HEK293T (cell line): ENCODE data around the gene FAM78A.

ENCODE experiments used
- CTCF ChIA-PET: fragments of 350-600 bp; formaldehyde crosslinking; extraction: SDS; loops from one replicate; lab custom pipeline; 2021; ENCODE audit warnings: antibody characterized with exemption, inconsistent platforms; lab: Yijun Ruan, JAX
- POLR2A ChIA-PET: fragments of 350-600 bp; formaldehyde crosslinking; extraction: SDS; loops from one replicate; lab custom pipeline; 2020; ENCODE audit warnings: antibody characterized with exemption, inconsistent platforms; lab: Yijun Ruan, JAX
- DNase-seq: peaks from one replicate; pipeline ENCODE4 v3.0.0; 2012; ENCODE audit warnings: mixed read lengths; ENCODE audit errors: extremely low spot score
- ARNT ChIP-seq: fragments of 450-650 bp; IDR thresholded peaks from 2 replicates; pipeline ENCODE4 v1.6.1; 2017; ENCODE audit warnings: mild to moderate bottlenecking
- BHLHE40 ChIP-seq: fragments of 450-650 bp; IDR thresholded peaks from 2 replicates; pipeline ENCODE4 v1.6.1; 2016; ENCODE audit warnings: mild to moderate bottlenecking, moderate library complexity, borderline replicate concordance
- CTBP1 ChIP-seq: fragments of 450-650 bp; IDR thresholded peaks from 2 replicates; pipeline ENCODE4 v1.6.1; 2016; ENCODE audit warnings: borderline replicate concordance
- ELF4 ChIP-seq: fragments of 450-650 bp; IDR thresholded peaks from 2 replicates; pipeline ENCODE4 v1.6.1; 2017; ENCODE audit warnings: antibody characterized with exemption
- FOXA1 ChIP-seq: fragments of 450-650 bp; IDR thresholded peaks from 2 replicates; pipeline ENCODE4 v1.6.1; 2016; ENCODE audit warnings: mild to moderate bottlenecking
- FOXK2 ChIP-seq: fragments of 450-650 bp; IDR thresholded peaks from 2 replicates; pipeline ENCODE4 v1.6.1; 2016; ENCODE audit warnings: mild to moderate bottlenecking
- FOXM1 ChIP-seq: fragments of 450-650 bp; IDR thresholded peaks from 2 replicates; pipeline ENCODE4 v1.6.1; 2017; ENCODE audit warnings: mild to moderate bottlenecking, borderline replicate concordance
- HDGF ChIP-seq: fragments of 450-650 bp; IDR thresholded peaks from 2 replicates; pipeline ENCODE4 v1.6.1; 2017; ENCODE audit warnings: antibody characterized with exemption, borderline replicate concordance
- L3MBTL2 ChIP-seq: fragments of 450-650 bp; conservative IDR thresholded peaks from 2 replicates; pipeline ENCODE4 v1.6.1; 2016; ENCODE audit warnings: mild to moderate bottlenecking
- LEF1 ChIP-seq: fragments of 450-650 bp; IDR thresholded peaks from 2 replicates; pipeline ENCODE4 v1.6.1; 2017; ENCODE audit warnings: mild to moderate bottlenecking, borderline replicate concordance
- NFRKB ChIP-seq: fragments of 450-650 bp; IDR thresholded peaks from 2 replicates; pipeline ENCODE4 v1.6.1; 2016; ENCODE audit warnings: mild to moderate bottlenecking, moderate library complexity
- PKNOX1 ChIP-seq: fragments of 450-650 bp; IDR thresholded peaks from 2 replicates; pipeline ENCODE4 v1.6.1; 2016
- SP1 ChIP-seq: fragments of 450-650 bp; IDR thresholded peaks from 2 replicates; pipeline ENCODE4 v1.6.1; 2017
- SUZ12 ChIP-seq: fragments of 450-650 bp; IDR thresholded peaks from 2 replicates; pipeline ENCODE4 v1.6.1; 2016; ENCODE audit warnings: mild to moderate bottlenecking
- TARDBP ChIP-seq: fragments of 450-650 bp; IDR thresholded peaks from 2 replicates; pipeline ENCODE4 v1.6.1; 2016
- ZNF384 ChIP-seq: fragments of 450-650 bp; IDR thresholded peaks from 2 replicates; pipeline ENCODE4 v1.6.1; 2016

The FAM78A gene

GRCh38 chr9:131258698-131259431 is 17.4 kb downstream of the FAM78A start:
- no peak for DNase-seq
- TF ChIP-seq FOXM1 (no peak), FOXK2 (no peak), LEF1 (no peak), TARDBP (no peak), CTBP1 (no peak), ELF4 (no peak), NFRKB (no peak), L3MBTL2 (no peak)
- POLR2A ChIA-PET, result no interaction called here
- CTCF ChIA-PET, result no interaction called here

GRCh38 chr9:131258186-131258585 is 18.1 kb downstream of the FAM78A start:
- POLR2A ChIA-PET, result no interaction called here
- no peak for DNase-seq
- TF ChIP-seq LEF1, result no peak
- TF ChIP-seq L3MBTL2, result no peak
- no peak for TF ChIP-seq FOXM1
- TF ChIP-seq ARNT, result no peak
- CTCF ChIA-PET, result no interaction called here

- CTCF ChIA-PET, result interaction anchor here (0.5 to 1.1 kb wide), 2 partner anchors 26 to 81 kb away, joined by 3 to 4 read pairs; no protein-coding TSS in a partner anchor
- no peak for TF ChIP-seq ARNT
- POLR2A ChIA-PET, result no interaction called here
- DNase-seq, result no peak
Observed at GRCh38 chr9:131257266-131258025, 18.9 kb downstream of the FAM78A start.

- ChIA-PET POLR2A (no interaction called here), CTCF (interaction anchor here (0.6 kb wide), 1 partner anchor 78 kb away, joined by 4 read pairs; no protein-coding TSS in a partner anchor)
- DNase-seq, result no peak
- no peak for TF ChIP-seq PKNOX1
- TF ChIP-seq FOXA1, result no peak
- TF ChIP-seq L3MBTL2, result no peak
- no peak for TF ChIP-seq FOXM1
- no peak for TF ChIP-seq CTBP1
- no peak for TF ChIP-seq SP1
- TF ChIP-seq HDGF, result no peak
- no peak for TF ChIP-seq SUZ12
- no peak for TF ChIP-seq BHLHE40
- TF ChIP-seq TARDBP, result no peak
- TF ChIP-seq ARNT, result no peak
- no peak for TF ChIP-seq FOXK2
- TF ChIP-seq ZNF384, result no peak
- no peak for TF ChIP-seq LEF1
- no peak for TF ChIP-seq NFRKB
Observed at GRCh38 chr9:131255676-131256197, 20.6 kb downstream of the FAM78A start.

- POLR2A ChIA-PET, result no interaction called here
Observed at GRCh38 chr9:131254626-131255025, 21.7 kb downstream of the FAM78A start.

GRCh38 chr9:131253891-131254491 is 22.3 kb downstream of the FAM78A start:
- TF ChIP-seq CTBP1, result no peak
- no peak for TF ChIP-seq ELF4
- no peak for TF ChIP-seq FOXK2
- no peak for TF ChIP-seq ZNF384
- TF ChIP-seq TARDBP, result no peak
- no peak for TF ChIP-seq LEF1
- no peak for TF ChIP-seq SP1
- TF ChIP-seq SUZ12, result no peak
- TF ChIP-seq FOXM1, result no peak
- no peak for TF ChIP-seq L3MBTL2
- no peak for DNase-seq
- POLR2A ChIA-PET, result no interaction called here
- CTCF ChIA-PET, result no interaction called here

More at GRCh38 chr9:131254626-131255025, 21.7 kb downstream of the FAM78A start:
- CTCF ChIA-PET, result no interaction called here
- TF ChIP-seq ZNF384 (no peak), L3MBTL2 (no peak), NFRKB (no peak), HDGF (no peak), FOXK2 (no peak), PKNOX1 (no peak), ELF4 (no peak), BHLHE40 (no peak)
- no peak for DNase-seq

GRCh38 chr9:131252120-131252519 is 24.2 kb downstream of the FAM78A start:
- ChIA-PET POLR2A (interaction anchor here (0.6 kb wide), 1 partner anchor 287 kb away, joined by 3 read pairs; no protein-coding TSS in a partner anchor), CTCF (no interaction called here)
- no peak for DNase-seq
- TF ChIP-seq L3MBTL2 (no peak), FOXA1 (no peak), NFRKB (no peak), BHLHE40 (no peak), LEF1 (no peak), FOXM1 (no peak), HDGF (no peak), ELF4 (no peak), ZNF384 (no peak), FOXK2 (no peak), TARDBP (no peak), ARNT (no peak), SP1 (no peak), SUZ12 (no peak), CTBP1 (no peak), PKNOX1 (no peak)
